HFF-Myc (cell line): ENCODE measurements around the gene PDE4D.

ENCODE experiments used
- DNase-seq: peaks from one replicate; pipeline ENCODE4 v3.0.0-alpha.2; 2011; ENCODE audit warnings: low read depth; ENCODE audit errors: extremely low read depth
- H3K4me3 ChIP-seq: replicated peaks from 2 replicates; pipeline ENCODE4 v1.5.1; 2011; ENCODE audit warnings: low read depth, mild to moderate bottlenecking, control low read depth, low read length
- CTCF ChIP-seq: IDR thresholded peaks from 2 replicates; pipeline ENCODE4 v1.5.1; 2012; ENCODE audit warnings: mild to moderate bottlenecking, low read depth, low read length, control low read depth; ENCODE audit errors: missing control alignments

The PDE4D gene

DNA sequence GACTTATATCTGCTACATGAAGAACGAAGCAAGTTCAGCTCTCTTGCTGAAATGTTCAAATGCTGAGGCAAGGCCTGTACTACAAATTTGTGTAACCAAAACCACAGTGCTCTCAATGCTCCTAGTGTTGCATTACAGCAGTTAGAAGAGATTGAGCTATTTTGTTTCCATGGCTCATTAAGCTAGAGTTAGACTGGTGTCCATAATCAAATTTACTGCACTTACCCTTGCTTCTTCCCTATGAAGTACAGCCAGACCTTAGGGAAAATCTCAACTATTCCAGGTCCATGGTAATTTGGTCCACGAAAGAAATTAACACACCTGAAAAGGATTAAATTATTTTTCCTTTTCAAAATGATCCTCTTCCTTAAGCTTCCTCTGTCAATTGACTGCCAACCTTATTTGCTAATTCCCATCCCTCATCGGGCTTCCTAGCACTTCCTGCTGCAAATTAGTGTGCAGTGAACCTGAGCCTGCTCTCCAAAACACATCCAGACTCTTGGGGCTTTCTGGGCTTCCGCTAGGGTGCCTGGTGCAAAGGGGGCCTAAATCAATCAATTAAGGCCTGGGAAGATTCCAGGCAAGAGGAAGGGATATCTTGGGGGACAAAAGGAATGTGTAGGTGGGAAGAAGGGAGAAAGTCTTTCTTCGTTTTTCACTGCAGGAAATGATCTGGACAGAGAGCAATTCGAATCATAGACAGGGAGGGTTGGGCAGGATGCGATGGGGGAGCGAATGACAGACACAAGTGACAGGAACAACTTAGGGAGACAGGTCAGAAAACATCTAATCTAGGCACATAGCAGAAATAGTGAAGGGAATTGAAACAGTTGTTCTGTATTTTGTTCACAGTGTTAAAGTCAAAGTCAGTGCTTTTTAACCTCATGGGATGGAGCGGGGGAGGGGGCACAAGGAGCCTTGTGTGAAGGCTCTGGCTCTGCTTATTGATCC, 768.2 kb downstream of the PDE4D start:
- TF ChIP-seq CTCF, result no peak
- H3K4me3 ChIP-seq, result no peak overlapping the region

GRCh38 chr5:59123595-59124561, 769.6 kb downstream of the PDE4D start:
- DNase-seq, result no peak
- no peak for TF ChIP-seq CTCF
- H3K4me3 ChIP-seq, result no peak overlapping the region

More for the DNA sequence above, 768.2 kb downstream of the PDE4D start:
- DNase-seq, result no peak

DNA sequence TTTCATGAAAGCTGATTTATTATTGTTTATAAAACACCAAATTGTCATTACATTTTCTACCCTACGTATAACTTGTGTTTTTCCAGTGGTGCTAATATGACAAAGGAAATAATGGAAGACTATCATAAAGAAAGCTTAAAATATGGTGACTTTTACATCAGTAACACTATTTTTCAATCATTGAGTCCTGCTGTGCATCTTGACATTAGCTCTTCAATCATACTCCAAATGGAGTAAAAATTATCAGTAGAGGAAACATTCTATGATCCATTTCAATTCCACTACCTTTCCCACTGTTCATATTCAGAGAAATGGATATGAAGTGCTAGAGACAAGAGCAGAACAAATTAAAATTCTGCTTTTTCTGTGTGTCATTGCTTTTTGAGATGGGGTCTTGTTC, 774.0 kb downstream of the PDE4D start:
- no peak overlapping the region for H3K4me3 ChIP-seq
- TF ChIP-seq CTCF, result no peak
- DNase-seq, result no peak

DNA sequence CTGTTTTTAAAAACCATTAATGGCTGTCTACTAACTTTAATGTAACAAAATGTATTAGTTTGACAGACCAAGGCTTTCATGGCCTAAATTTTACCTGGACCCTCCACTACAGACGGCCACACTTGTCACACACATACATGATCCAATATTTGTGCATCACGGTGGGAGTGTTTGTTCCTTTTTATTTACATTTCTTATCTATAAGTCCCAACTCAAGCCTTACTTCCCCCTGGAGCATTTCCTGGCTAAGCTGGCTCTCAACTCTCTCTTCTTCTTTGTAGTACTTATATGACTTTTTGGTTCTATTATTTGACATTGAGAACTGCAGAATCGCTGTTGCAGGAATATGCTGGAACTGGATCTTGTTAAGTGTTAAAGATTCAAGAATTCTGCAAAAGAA, 776.2 kb downstream of the PDE4D start:
- DNase-seq, result no peak
- TF ChIP-seq CTCF, result no peak
- no peak overlapping the region for H3K4me3 ChIP-seq

DNA sequence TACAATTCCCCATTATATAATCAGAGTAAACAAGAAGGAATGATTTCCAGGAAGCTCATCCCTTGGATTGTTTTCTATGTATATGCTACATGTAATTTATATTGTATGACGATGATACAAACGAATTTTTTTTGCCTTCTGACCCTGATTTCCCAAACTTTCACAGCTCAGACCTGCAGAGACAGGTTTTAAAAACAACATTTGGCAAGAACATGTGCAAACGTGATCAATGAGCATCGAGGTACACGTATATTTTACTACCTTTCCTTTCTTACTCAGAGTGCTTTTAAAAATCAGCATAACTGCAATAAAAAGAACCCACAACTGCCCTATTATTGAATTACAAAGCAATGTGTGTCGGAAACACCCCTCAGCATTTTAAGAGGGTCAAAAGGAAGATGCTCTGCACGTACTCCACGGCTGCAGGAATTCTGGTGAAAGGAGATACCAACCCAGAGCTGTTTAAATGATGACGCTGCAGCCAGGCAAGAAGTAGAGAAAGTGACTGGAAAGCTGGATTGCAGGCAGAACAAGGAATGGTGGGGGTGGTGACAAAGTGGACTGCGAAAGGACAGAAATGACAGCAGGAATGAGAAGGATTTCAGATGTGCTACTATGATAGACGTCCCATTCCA, 777.2 kb downstream of the PDE4D start:
- DNase-seq, result no peak
- TF ChIP-seq CTCF, result no peak
- no peak overlapping the region for H3K4me3 ChIP-seq

DNA sequence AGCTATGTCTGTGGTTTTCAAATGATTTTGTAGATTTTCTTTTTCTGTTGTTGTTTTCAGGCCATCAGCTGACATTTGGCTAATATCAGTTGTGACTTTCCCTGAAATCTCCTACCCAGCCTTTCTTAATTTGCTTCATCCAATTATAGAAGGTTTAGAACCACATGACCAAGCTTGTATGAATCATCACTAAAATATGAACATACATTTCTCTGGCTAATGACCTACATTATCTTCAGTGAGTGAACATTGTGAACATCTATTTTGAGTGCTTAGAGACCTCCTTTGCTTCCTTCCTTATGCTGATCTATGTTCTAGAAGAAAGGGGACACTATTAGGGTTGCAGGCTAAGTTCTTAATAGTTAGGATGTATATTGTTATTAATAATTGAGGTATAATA, 778.2 kb downstream of the PDE4D start:
- no peak for DNase-seq
- no peak overlapping the region for H3K4me3 ChIP-seq
- no peak for TF ChIP-seq CTCF
